Islet of Langerhans (tissue), 1 donor: ENCODE measurements around the gene SMPDL3B.
"Not testable (repeated sequence)": the region's sequence is repeated elsewhere in the genome, so short reads cannot be mapped to it uniquely, and the experiment has no call there.

Experiments used
- FAIRE-seq: peaks from one replicate; lab custom pipeline; 2011; peaks lifted over from hg19 to GRCh38; lab: Jason Lieb, UNC

The SMPDL3B gene

DNA sequence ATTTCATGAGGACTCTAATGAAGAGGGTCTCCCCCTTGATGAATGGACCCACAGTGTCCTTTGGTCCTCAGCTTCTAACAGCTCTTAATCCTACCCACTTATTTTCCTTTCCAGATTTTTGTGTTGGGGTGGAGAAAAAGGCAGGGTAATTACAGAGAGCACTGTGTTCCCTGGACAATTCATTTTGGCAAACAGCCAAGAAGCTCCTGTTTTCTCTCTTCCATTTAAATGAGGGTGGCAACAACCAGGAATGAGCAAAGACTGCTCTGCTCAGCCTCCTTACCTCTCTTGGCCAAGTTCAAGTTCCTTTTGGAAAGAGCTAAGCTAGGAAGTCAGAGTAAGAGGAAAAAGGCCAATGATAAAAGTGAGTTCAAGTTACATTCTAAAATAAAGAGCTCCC lies 36.9 kb downstream of the SMPDL3B start:
- no peak for FAIRE-seq

DNA sequence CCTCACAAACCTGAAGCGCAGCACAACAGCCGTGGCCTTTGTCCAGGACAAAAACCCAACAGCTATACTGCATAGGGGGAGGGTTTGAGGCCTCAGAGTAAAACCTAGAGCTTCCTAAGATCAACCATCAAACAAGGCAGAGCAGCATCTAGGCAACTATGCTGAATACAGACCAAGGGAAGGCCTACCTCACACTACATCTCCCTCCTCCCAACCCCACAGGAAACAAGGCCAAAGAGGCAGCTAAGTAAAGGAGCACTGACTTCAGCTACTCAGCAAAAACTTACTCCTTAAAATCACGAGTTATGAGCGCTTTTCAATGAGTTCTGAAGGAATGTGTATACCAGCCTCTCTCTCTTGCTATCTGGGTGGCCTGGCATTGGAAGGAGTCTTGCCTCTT lies 37.3 kb downstream of the SMPDL3B start:
- no peak for FAIRE-seq

DNA sequence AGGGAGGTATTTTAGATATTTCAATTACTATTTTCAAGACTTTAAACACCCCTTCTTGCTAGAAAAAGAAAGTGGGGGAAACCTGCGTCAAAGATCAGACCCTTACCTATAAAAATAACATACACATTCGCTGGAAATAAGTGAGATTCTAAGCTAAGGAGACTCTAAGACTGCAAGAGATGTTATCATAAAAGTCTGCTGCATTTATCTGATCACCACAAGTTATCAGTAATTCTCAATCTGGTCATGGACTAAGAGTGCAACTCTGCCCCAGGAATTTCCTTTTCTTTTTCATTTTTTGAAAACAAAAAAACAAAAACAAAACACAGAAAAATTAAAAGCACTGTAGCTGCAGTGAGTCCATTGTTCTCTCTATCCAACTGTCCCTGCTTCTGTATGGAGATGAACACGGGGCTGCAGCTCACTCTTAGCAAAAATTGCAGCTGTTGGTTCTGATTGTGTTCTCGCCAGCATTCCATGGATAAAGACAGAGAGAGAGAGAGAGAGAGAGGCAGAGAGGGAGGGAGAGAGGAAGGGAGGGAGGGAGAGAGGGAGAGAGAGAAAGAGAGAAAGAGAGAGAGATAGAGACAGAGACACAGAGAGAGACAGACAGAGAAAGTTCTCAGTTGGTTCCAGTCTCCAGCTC lies 39.1 kb downstream of the SMPDL3B start:
- no peak for FAIRE-seq

DNA sequence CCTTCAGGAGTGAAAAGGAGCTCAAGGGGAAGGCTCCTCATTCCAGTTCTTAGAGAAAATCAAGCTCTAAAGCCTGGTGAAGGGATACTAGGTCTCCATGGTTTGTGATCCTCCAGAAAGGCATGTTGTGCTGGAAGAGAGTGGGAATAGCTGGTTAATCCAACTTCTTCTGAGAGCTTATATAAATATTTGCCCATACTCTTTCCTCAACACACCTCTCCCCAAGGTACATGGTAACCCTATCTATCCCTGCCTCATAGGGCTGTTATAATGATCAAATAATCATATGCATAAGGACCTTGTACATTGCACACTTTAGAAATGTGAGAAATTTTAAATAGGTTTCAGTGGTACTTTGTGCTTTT lies 39.6 kb downstream of the SMPDL3B start:
- FAIRE-seq = no peak

DNA sequence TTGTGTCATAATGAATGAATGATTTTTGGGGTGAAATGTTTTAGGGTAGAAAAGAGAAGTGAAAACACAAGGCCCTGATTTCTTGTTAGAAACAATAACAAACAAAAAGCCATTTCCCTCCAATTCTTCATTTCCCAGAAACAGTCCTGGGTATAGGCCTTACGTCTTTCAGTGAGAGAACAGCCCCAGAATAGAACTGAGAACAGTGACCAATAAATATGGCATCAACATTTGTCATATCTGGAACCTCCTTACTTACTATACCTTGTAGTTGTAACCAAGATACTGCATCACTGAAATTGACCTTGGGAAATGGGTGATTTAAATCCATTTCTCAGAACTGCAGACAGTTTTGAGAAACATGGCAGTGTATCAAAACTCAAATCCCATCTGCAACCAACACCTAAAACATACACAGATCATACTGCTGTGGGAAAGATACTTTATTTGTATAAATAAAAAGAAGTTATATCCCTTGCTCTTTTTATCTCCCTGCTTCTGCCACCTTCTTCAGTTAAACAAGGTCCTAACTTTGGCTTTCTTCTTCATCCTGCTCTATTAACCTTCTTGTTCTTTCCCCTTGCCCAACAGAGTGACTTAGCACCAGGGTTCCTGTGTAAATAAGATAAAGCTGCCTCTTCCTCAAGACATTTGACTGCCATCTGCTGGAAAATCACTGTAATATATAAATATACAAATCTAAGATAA lies 44.5 kb downstream of the SMPDL3B start:
- FAIRE-seq = peak; percentile 98

DNA sequence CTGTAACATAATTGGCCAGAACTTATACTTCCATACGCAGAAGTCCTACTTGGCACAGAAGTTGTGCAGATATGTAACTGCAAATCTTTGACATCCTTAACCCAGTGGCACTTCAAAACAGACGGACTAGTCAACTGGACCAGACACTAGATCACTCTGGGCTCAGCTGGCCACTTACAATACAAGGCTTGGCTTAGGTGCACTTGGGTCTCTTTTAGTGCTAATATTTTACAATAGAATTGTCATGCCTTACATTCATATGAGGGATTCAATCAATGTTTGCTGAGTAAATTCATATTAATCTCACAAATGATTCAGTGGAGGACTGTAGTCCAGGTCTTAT lies 45.0 kb downstream of the SMPDL3B start:
- no peak for FAIRE-seq

DNA sequence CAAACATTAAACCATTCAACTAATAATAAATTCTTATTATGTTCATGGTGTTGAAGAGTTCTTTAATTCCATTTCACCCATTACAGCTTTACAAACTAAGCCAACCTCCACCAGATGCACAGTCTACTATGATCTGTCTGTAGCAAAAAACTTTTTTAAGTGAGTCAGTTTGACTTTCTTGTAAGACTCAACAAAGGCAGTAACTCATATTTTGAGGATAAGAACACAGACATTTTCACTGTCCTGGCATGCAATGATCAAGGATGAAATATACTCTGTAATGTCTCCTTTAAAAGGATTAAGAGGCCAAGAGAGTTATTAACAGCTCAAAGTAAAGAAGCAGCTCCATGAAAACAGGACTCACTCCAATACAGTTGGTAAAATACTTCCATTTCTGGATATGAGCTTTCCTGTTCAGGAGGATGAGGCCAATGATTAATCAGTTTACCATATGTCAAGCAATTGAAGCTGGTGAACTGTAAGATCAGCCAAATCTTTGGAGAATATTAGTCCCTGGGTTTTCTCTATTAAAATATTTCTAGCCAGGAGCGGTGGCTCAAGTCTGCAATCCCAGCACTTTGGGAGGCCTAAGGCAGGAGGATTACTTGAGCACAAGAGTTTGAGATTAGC lies 45.5 kb downstream of the SMPDL3B start:
- FAIRE-seq = no peak

DNA sequence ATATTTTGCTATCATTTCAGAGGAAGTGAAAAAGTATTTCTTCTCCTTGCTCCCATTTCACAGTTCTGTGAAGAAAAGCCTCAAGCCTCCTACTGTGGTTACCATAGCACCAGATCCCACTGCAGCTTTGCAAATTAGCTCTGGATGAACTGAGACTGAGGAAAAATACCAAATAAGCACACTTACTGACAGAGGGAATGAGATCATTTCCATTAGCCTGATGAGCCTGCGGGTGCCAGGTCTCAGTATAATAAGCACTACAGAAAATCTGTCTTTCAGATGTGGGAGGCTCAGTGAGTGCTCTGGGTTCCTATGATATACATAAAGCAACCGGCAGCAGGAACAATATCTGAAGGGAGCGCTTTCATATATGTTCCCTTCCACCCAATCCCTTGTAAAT lies 46.3 kb downstream of the SMPDL3B start:
- FAIRE-seq = peak; percentile 100

DNA sequence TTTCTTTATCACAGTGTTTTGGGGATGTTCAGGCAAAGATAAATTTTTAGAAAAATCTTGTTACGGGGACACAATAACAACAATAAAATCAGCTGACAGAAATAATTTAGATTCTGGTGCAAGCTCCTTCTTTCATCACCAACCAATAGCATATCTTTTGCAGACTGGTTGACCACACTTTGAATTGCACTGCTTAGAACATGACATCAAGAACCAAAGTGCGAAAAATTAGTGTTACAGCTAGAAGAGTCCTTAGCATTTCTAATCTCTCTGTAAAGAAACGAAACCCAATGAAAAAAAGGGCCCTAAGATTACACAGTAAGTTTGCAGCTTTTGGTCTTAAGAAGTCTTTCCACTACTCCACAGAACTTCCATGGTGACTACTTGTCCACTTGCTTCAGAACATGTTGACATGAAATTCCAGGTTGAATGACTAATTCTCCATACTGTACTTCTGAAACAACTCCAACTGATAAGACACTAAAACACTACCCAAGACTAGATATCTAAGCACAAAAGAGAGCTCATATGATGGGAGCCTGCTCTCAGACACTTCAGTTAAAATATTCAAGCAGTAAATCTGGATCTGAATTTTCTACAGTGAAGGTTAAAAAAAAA lies 56.2 kb downstream of the SMPDL3B start:
- FAIRE-seq = no peak

DNA sequence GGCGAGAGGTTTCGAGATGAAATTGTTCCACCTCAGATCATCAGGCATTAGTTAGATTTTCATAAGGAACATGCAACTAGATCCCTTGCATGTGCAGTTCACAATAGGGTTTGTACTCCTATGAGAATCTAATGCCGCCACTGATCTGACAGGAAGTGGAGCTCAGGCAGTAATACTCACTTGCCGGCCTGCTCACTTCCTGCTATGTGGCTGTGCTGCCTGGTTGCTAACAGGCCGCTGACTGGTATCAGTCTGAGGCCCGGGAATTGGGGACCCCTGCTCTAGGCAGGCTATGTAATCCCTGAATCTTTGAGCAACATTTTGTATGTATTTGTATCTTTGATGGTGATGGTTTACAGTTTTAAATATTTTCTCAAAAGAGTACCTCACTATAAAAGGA lies 57.5 kb downstream of the SMPDL3B start:
- FAIRE-seq = no peak

DNA sequence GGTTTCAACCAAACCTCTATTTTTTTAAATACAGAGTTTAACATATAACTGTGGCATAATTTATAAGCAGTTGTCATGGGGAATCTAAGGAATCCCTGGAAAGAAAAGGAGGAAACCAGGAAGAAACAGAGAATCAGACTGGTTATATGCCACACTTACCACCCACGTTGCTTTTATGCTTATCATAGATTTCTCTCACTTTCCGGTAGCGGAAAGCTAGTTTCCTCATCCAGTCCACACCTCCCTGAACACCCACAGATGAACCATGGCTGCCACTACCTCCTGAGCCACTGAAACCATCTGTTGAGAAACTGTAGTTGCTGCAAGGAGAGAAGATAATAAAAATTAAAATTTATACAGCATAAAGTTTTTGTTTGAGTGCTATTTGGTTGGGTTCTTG lies 58.4 kb downstream of the SMPDL3B start:
- no peak for FAIRE-seq

DNA sequence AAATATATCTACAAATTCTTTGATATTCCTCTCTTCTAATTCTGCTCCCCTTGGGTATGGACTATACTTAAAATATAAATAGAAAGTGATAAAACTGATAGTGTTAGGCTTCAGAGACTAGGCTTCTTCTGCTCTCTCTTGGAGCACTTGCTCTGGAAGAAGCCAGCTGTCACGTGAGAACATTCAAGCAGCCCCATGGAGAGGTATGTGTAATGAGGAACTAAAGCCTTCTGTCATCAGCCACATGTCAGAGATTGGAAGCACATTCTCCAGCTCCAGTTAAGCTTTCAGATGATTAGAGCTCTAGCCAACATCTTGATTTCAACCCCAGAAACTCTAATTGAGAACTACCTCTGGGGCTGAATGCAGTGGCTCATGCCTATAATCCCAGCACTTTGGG lies 59.3 kb downstream of the SMPDL3B start:
- FAIRE-seq = no peak

DNA sequence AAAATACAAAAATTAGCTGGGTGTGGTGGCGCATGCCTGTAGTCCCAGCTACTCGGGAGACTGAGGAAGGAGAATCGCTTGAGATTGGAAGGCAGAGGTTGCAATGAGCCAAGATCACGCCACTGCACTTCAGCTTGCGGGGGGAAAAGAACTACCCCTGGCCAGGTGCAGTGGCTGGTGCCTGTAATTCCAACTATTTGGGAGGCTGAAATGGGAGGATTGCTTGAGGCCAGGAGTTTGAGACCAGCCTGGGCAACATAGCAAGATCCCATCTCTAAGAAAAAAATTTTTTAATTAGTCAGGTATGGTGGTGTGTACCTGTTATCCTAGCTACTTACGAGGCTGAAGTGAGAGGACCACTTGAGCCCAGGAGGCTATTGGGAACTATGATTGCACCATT lies 59.7 kb downstream of the SMPDL3B start:
- FAIRE-seq = not testable (repeated sequence)

DNA sequence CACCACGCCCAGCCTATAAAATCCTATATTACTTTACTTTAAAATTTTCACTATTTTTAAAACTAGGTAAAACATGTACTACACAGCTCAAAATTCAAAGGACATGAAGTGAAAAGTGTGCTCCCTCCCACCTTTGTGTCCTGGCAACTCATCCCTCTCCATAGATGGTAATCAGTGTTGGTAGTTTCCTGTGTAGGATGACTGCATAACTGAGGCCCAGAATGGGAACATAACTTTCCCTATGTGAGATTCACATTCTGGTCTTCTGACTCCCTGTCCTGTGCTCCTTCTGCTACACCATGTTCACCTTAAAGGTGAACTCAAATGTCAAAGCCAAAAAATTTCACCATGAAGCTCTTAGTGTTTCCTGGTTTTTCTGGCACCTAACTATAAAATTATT lies 64.3 kb downstream of the SMPDL3B start:
- FAIRE-seq = no peak

DNA sequence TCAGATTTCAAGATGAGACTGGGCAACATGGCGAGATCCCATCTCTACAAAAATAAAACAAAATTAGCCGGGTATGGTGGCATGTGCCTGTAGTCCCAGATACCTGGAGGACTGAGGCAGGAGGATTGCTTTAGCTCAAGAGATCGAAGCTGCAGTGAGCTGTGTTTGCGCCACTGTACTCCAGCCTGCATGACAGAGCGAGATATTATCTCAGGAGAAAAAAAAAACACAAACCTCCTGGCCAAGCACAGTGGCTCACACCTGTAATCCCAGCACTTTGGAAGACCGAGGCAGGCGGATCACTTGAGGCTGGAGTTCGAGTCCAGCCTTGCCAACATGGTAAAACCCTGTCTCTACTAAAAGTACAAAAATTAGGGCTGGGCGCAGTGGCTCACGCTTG lies 67.8 kb downstream of the SMPDL3B start:
- no peak for FAIRE-seq

DNA sequence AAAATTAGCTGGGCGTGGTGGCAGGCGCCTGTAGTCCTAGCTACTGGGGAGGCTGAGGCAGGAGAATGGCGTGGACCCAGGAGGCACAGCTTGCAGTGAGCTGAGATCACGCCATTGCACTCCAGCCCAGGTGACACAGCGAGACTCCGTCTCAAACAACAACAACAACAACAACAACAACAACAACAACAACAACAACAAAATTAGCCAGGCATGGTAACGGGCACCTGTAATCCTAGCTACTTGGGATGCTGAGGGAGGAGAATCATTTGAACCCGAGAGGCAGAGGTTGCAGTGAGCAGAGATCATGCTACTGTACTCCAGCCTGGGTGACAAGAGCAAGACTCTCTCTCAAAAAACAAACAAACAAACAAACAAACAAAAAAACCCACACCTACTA lies 68.3 kb downstream of the SMPDL3B start:
- FAIRE-seq = not testable (repeated sequence)
